Measurements from ENCODE around the gene SP140L.
"Not testable (repeated sequence)": the region's sequence is repeated elsewhere in the genome, so short reads cannot be mapped to it uniquely, and the experiment has no call there.

GRCh38 chr2:230310792-230311191, 16.2 kb upstream of the SP140L start:
- TF ChIP-seq POLR2AphosphoS5 (IDR thresholded peaks at IDR 0.05): not testable (repeated sequence)
- TF ChIP-seq, protein P1, sequence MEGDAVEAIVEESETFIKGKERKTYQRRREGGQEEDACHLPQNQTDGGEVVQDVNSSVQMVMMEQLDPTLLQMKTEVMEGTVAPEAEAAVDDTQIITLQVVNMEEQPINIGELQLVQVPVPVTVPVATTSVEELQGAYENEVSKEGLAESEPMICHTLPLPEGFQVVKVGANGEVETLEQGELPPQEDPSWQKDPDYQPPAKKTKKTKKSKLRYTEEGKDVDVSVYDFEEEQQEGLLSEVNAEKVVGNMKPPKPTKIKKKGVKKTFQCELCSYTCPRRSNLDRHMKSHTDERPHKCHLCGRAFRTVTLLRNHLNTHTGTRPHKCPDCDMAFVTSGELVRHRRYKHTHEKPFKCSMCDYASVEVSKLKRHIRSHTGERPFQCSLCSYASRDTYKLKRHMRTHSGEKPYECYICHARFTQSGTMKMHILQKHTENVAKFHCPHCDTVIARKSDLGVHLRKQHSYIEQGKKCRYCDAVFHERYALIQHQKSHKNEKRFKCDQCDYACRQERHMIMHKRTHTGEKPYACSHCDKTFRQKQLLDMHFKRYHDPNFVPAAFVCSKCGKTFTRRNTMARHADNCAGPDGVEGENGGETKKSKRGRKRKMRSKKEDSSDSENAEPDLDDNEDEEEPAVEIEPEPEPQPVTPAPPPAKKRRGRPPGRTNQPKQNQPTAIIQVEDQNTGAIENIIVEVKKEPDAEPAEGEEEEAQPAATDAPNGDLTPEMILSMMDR (IDR thresholded peaks at IDR 0.05 in 8 of 11, conservative IDR thresholded peaks at IDR 0.05 in 3 of 11): not testable (repeated sequence)
